Esophagus squamous epithelium (tissue), 5 donors: ENCODE measurements around the gene PCNP. TPM values are rescaled to one million over a fixed set of nuclear protein-coding genes. Genes with fewer than 3 reads are reported as not detected.

Experiments
- DNase-seq: peaks from one replicate; lab custom pipeline; 2025; lab: John Stamatoyannopoulos, UW
- H3K27ac ChIP-seq, 4 donors: fragments of 200-600 bp; sonication (generic); one replicate each; pipeline ENCODE4 v1.5.1; 2016 to 2019; ENCODE audit warnings: mild to moderate bottlenecking in 1 of 4
- H3K27me3 ChIP-seq, 4 donors: fragments of 200-600 bp; sonication (generic); 1 replicate in 3 of 4; 2 replicates in 1 of 4; pipeline versions ENCODE4 v1.5.1 to v1.6.0; 2017 to 2021; ENCODE audit warnings: antibody characterized with exemption in 1 of 4
- H3K36me3 ChIP-seq, 3 donors: fragments of 200-600 bp; sonication (generic); one replicate each; pipeline ENCODE4 v1.5.1; 2016 to 2019
- H3K4me1 ChIP-seq, 3 donors: fragments of 200-600 bp; sonication (generic); one replicate each; pipeline ENCODE4 v1.5.1; 2017 to 2019
- H3K4me3 ChIP-seq, 4 donors: fragments of 200-600 bp; sonication (generic); 1 replicate in 3 of 4; 2 replicates in 1 of 4; pipeline ENCODE4 v1.5.1; 2016 to 2019; ENCODE audit warnings: mild to moderate bottlenecking in 2 of 4, moderate library complexity in 1 of 4
- H3K9me3 ChIP-seq, 3 donors: fragments of 200-600 bp; sonication (generic); one replicate each; pipeline ENCODE4 v1.5.1; 2016 to 2019
- POLR2A ChIP-seq, 4 donors: fragments of 450-650 bp; IDR thresholded peaks; one replicate each; pipeline ENCODE4 v1.6.1; 2017; ENCODE audit warnings: antibody characterized with exemption in 4 of 4, mild to moderate bottlenecking in 4 of 4, moderate library complexity in 3 of 4
- WGBS, 2 donors: methylation state at CpG; one replicate each; pipeline ENCODE4 v1.1.5; 2018; 5-methylcytosine and 5-hydroxymethylcytosine counted together
- intact Hi-C: fragments of 100-400 bp; cut with DNase I; formaldehyde crosslinking; loops from one replicate; pipeline ENCODE4 v1.15.0; 2022
- total RNA-seq, 4 donors: library from RNA; depleted of rRNA; stranded (reverse); fragments of >200 nt; gene quantifications; one replicate each; pipeline ENCODE4 v1.1.0, GENCODE V29; 2016
- TF ChIP-seq, protein P1 (sequence below), 6 experiments: fragments of 450-650 bp in 4 of 6; fragments of 200-600 bp in 2 of 6; sonication (generic) in 2 of 6; IDR thresholded peaks; one replicate each; pipeline ENCODE4 v1.5.1; 2016 to 2019; ENCODE audit warnings: antibody characterized with exemption in 6 of 6, mild to moderate bottlenecking in 4 of 6, moderate library complexity in 4 of 6
- donor health status: DM: yes; HTN: yes; CAD: no.

Gene PCNP
- total RNA-seq, 4 donors from 2014 or later = 36.2 to 106 (median 56.9) TPM

DNA sequence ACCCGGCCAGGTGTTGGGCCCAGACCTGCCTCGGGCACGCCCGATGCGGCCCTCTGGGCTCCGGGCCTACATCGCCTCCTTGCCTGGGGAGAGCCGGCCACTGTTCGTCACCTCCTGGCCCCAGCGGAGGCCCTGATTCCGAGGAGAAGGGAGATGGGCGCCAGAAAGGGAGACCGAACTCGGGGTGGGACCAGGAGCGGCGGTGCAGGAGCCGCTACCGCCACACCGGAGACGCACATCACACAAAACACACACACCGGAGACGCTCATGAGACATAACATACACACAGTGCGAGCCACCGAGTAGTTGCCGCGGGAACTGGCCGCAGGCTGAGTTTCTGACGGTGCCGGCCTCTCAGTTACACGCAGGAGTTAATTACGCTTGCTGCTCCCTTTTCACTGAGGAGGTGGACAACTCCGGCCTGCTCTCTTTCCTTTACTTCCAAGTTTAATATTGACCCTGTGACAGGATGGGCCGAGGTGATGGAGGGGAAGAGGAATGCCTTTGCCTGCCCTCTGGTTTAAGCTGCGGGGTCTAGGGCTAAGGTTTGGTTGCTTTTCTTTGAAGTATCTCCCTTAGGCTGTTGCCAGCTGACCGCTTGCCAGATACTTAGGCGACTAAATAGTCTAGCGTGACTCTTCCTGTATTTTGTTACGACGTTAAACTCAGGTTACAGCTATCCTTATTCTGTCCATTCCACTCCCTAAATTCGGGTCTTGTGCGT, 570 bp downstream of the PCNP start:
- DNase-seq = no peak
- peak overlapping the region; percentile 95 to 100 (median 99) for H3K27ac ChIP-seq
- intact Hi-C loops = loop anchor here (5.0 kb wide), 1 partner anchor 108 kb away; no protein-coding TSS in a partner anchor
- H3K4me1 ChIP-seq = peaks cover 0 to 61% (median 22%) of the 10 kb centered on the region in 3 donors
- H3K4me3 ChIP-seq = peak overlapping the region; percentile 71 to 93 (median 87)
- peaks cover 0 to 23% (median 6%) of the 10 kb centered on the region in 3 donors for H3K36me3 ChIP-seq
- no peaks in the 10 kb centered on the region for H3K9me3 ChIP-seq
- H3K27me3 ChIP-seq = no peaks in the 10 kb centered on the region
- 0 to 1% methylated on average over 13 to 14 of the region's 41 CpGs for WGBS, 2 donors
- TF ChIP-seq POLR2A (IDR thresholded peaks at IDR 0.05) = no peak
- TF ChIP-seq, protein P1, sequence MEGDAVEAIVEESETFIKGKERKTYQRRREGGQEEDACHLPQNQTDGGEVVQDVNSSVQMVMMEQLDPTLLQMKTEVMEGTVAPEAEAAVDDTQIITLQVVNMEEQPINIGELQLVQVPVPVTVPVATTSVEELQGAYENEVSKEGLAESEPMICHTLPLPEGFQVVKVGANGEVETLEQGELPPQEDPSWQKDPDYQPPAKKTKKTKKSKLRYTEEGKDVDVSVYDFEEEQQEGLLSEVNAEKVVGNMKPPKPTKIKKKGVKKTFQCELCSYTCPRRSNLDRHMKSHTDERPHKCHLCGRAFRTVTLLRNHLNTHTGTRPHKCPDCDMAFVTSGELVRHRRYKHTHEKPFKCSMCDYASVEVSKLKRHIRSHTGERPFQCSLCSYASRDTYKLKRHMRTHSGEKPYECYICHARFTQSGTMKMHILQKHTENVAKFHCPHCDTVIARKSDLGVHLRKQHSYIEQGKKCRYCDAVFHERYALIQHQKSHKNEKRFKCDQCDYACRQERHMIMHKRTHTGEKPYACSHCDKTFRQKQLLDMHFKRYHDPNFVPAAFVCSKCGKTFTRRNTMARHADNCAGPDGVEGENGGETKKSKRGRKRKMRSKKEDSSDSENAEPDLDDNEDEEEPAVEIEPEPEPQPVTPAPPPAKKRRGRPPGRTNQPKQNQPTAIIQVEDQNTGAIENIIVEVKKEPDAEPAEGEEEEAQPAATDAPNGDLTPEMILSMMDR (IDR thresholded peaks at IDR 0.05) = no peak

DNA sequence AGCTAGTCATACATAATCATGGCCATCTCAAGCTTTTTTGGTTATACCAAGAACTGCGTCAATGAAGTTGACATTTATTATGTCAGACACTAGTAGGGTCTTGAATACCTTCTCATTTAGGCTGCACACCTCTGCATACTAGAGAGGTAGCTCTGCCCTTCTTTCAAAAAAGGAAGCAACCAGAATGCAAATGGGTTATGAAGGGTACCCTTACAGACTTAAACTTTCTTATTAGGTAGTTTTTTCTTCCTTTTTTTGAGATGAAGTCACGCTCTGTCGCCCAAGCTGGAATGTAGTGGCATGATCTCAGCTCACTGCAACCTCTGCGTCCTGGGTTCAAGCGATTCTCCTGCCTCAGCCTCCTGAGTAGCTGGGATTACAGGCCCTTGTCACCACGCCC, 3.3 kb downstream of the PCNP start:
- WGBS, 2 donors = 86 to 97% methylated on average over 6 of the region's 6 CpGs
- no peak overlapping the region for H3K27ac ChIP-seq
- TF ChIP-seq, protein P1 (IDR thresholded peaks at IDR 0.05) = no peak
- DNase-seq = no peak
- H3K27me3 ChIP-seq = no peaks in the 10 kb centered on the region
- H3K36me3 ChIP-seq = peaks cover 0 to 48% (median 6%) of the 10 kb centered on the region in 3 donors
- intact Hi-C loops = no loop called here
- H3K4me3 ChIP-seq = no peak overlapping the region
- no peaks in the 10 kb centered on the region for H3K9me3 ChIP-seq
- H3K4me1 ChIP-seq = peaks cover 0 to 83% (median 22%) of the 10 kb centered on the region in 3 donors

DNA sequence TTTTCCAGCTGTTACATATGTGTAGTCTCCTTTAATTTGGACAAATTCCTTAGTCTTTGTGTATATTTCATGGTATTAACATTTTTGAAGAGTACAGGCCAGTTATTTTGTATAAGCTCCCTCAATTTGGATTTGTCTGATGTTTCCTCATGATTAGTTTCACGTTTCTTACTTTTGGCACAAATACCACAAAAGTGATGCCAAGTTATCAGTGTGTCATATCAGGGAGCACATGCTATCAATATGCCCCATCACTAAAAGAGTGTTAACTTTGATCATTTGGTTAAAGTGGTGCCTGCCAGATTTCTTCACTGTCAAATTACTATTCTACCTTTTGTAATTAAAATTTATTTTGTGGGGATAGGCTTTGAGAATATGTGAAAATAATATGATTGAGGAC, 14.6 kb downstream of the PCNP start:
- Histone ChIP-seq H3K4me1 (peaks cover 0 to 4% (median 0%) of the 10 kb centered on the region in 3 donors), H3K27ac (no peak overlapping the region), H3K4me3 (no peak overlapping the region), H3K9me3 (no peaks in the 10 kb centered on the region), H3K27me3 (no peaks in the 10 kb centered on the region), H3K36me3 (peaks cover 0 to 97% (median 21%) of the 10 kb centered on the region in 3 donors)
- no peak for TF ChIP-seq POLR2A (IDR thresholded peaks at IDR 0.05)
- TF ChIP-seq, protein P1 (IDR thresholded peaks at IDR 0.05) = no peak
- 20 to 24% methylated on average over 1 of the region's 1 CpG for WGBS, 2 donors
- DNase-seq = no peak
- intact Hi-C loops = no loop called here

DNA sequence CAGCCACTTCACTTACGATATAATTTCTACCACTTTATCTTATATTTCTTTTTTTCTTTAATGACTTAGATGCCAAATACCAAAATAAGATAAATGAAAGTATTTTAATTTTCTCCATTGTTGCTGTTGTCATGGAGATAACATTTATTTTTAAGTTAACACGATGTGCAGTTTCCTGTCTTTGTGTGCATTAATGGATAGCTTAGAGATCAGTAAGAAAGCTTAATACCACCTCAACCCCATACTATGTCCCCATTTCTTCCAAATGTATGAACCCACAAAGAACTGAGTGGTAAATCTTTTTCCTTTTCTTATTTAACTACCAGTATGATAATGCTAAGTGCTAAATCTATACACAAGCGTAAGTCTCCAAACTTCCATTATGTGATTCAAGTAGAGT, 17.1 kb downstream of the PCNP start:
- 69 to 70% methylated on average over 3 of the region's 3 CpGs for WGBS, 2 donors
- intact Hi-C loops = no loop called here
- DNase-seq = no peak
- Histone ChIP-seq H3K4me3 (no peak overlapping the region), H3K36me3 (peaks cover 0 to 99% (median 17%) of the 10 kb centered on the region in 3 donors), H3K4me1 (peaks cover 0 to 4% (median 0%) of the 10 kb centered on the region in 3 donors), H3K27ac (no peak overlapping the region), H3K9me3 (no peaks in the 10 kb centered on the region), H3K27me3 (no peaks in the 10 kb centered on the region)
- TF ChIP-seq, protein P1 (IDR thresholded peaks at IDR 0.05) = no peak
- TF ChIP-seq POLR2A (IDR thresholded peaks at IDR 0.05) = no peak

DNA sequence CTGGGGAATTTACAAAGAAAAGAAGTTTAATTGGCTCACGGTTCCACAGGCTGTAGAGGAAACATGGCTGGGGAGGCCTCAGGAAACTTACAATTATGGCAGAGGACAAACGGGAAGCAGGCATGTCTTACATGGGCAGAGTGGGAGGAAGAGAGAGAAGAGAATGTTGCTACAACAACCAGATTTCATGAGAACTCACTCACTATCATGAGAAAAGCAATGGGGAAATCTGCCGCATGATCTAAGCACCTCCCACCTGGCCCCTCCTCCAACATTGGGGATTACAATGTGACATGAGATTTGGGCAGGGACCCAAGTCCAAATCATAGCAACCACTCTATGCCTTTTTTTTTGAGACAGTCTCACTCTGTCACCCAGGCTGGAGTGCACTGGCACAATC, 28.8 kb downstream of the PCNP start:
- Histone ChIP-seq H3K9me3 (no peaks in the 10 kb centered on the region), H3K4me3 (no peak overlapping the region), H3K36me3 (peaks cover 0 to 9% (median 0%) of the 10 kb centered on the region in 3 donors), H3K27me3 (no peaks in the 10 kb centered on the region), H3K4me1 (no peaks in the 10 kb centered on the region), H3K27ac (no peak overlapping the region)
- intact Hi-C loops = no loop called here
- TF ChIP-seq, protein P1 (IDR thresholded peaks at IDR 0.05) = no peak
- TF ChIP-seq POLR2A (IDR thresholded peaks at IDR 0.05) = no peak
- WGBS, 2 donors = 78 to 89% methylated on average over 3 of the region's 3 CpGs
- DNase-seq = no peak
